Muscle of back (tissue), 13 donors: ENCODE results near the gene KCTD4. TPM values are rescaled to one million over a fixed set of nuclear protein-coding genes. Genes with fewer than 3 reads are reported as not detected.
A peak's percentile ranks its signal among the peaks of the same experiment; 100 is the strongest.
"Not testable (repeated sequence)": the region's sequence is repeated elsewhere in the genome, so short reads cannot be mapped to it uniquely, and the experiment has no call there.

Experiments
- DNase-seq, 3 donors: peaks; one replicate each; pipeline versions ENCODE4 v3.0.0 to v3.0.0-alpha.2; 2013
- long read RNA-seq, 9 donors: transcript quantifications; one replicate each; lab custom pipeline, GENCODE V29; 2026
- polyA plus RNA-seq, 10 donors: library from polyadenylated mRNA; unstranded; fragments of 120-200 nt; gene quantifications; one replicate each; pipeline ENCODE4 v1.2.1, GENCODE V29; 2013; ENCODE audit not compliant: insufficient read length in 10 of 10

KCTD4 gene
- polyA plus RNA-seq: under 1 TPM in 5 of 10 donors, not detected in 5; 0.07 to 0.22 (median 0.19) TPM
- long read RNA-seq, donor 1: 0 reads
- long read RNA-seq, donor 2: 0 reads
- long read RNA-seq, donor 3: 0 reads
- long read RNA-seq, donor 4: 0 reads
- long read RNA-seq, donor 5: 0 reads
- long read RNA-seq, donor 6: 0 reads
- long read RNA-seq, donor 7: 0 reads
- long read RNA-seq, donor 8, partial matches to known transcripts: 0 of 28 reads
- long read RNA-seq, donor 8, other reads (novel, unspliced or antisense): 27 of 28 reads
- long read RNA-seq, donor 9: 0 reads

DNA sequence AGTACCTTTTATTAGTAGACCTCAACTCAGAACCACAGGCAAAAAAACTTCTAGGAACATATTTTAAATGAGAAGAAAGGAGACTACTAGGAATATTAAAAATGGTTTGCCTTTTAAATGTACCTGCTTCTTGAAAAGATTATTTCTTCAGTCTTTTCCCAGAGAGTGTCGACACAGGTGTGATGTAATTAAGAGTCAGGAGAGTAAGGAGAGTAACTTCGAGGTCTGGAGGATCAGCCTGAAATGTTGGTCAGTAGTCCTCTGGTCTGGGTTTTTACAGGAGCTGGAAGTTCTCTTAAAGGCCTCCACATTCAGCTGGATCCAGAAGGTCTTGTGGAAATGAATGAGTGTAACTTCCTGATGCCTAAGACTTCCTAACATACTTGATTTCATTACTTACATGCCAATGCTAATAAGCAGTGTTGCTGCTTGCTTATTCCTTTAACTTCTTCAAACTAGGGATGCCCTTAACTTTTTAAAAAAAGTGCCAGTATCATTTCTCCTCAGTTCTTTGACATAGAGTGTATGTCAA lies at the start of gene KCTD4:
Gene KCTD4 (minus strand): TSS at position 345 of the 532 bp plus-strand sequence. CDS start 6,478 bp downstream, outside the sequence.
- no peak for DNase-seq

DNA sequence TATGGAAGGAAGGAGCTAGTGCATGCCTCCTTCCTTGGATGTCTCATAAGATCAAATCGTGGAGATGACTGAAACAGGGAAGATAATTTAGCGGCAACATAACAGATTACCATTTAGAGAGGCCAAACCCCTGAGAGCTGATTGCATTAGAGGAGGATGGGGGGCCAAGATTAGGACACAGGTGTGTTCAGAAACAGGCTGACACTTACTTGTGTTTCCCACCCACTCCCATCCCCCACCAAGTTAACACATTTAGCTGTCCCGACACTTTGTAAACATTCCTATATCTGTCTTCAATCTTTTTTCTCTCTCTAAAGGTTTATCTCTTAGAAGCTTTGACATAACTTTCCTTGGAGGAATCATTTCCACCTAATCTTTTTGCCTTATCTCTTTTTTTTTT lies 48.8 kb upstream of the KCTD4 start:
- DNase-seq: no peak

DNA sequence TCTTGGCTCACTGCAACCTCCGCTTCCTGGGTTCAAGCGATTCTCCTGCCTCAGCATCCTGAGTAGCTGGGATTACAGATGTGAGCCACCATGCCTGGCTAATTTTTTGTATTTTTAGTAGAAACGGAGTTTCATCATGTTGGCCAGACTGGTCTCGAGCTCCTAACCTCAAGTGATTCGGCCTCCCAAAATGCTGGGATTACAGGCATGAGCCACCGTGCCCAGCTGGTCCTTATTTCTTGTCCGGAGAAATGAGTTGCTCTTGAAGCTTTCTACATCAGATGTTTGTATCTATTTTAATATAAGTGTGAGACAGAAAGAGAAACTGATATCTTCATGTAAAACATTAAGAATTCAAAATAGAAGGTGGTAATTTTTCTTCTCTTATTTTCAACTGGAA lies 43.9 kb upstream of the KCTD4 start:
- DNase-seq: not testable (repeated sequence)

- no peak for DNase-seq
Observed at GRCh38 chr13:45243077-45243476, 42.2 kb upstream of the KCTD4 start.

DNA sequence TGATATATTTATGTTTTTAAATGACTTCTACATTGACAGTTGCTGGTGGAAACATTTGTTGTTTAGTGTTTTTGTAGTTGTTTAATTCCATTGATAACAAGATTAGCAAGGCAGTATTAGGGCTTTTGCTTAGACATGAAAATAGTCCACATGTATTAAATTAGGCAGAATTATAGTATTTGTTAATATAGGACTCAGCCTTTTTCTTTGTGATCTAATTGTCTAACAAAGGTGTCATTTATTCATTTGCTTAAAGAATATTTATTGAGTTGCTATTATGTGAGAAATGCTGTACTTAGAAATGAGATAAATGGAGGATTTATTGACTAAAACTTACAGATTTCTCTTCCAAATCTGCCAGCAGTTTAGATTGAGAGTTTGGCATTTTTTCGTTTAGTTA lies 41.7 kb upstream of the KCTD4 start:
- DNase-seq: no peak

GRCh38 chr13:45242070-45242469 lies 41.2 kb upstream of the KCTD4 start:
- DNase-seq: peak in 2 of 3 donors; percentile 22 to 45

- DNase-seq: no peak
Observed at GRCh38 chr13:45240143-45240542, 39.3 kb upstream of the KCTD4 start.

- no peak for DNase-seq
Observed at GRCh38 chr13:45238945-45239795, 38.3 kb upstream of the KCTD4 start.

- no peak for DNase-seq
Observed at GRCh38 chr13:45232591-45232990, 31.7 kb upstream of the KCTD4 start.

GRCh38 chr13:45231722-45232121 lies 30.9 kb upstream of the KCTD4 start:
- DNase-seq: peak in 1 of 3 donors; percentile 32

DNA sequence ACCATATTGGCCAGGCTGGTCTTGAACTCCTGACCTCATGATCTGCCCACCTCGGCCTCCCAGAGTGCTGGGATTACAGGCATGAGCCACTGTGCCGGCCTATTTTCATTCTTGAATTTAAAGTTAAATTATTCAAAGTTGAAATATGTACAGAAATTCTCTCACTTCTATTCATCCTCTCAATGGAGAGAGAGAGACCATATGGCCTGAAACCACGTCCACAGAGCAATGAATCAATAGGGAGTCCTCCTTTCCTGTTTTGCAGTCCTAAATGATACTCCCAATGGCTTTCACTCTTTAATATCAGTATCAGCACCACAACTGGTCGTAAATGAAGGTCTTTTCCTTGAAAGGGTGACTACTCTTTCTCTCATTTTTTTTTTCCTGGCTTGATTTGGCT lies 30.5 kb upstream of the KCTD4 start:
- no peak for DNase-seq

GRCh38 chr13:45229172-45229571 lies 28.3 kb upstream of the KCTD4 start:
- no peak for DNase-seq

- DNase-seq: no peak
Observed at GRCh38 chr13:45228002-45228401, 27.2 kb upstream of the KCTD4 start.

DNA sequence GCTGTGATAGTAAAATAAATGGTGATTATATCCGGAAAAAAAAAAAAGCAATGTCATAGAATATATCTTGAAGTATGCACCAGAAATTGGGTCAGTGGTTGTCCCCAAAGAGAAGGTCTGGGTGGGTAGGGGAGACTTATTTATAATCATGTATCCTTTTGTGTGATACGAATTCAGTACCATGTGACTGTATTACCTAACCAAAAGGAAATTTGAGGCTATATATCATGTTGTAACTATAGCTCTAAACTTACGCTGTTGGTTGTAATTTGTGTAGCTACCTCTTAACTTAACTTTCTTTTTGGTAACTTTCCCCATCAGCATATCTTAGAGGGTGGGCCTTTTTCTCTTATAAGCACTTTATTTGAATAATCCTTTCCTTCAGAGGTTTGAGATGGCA lies 25.2 kb upstream of the KCTD4 start:
- no peak for DNase-seq

DNA sequence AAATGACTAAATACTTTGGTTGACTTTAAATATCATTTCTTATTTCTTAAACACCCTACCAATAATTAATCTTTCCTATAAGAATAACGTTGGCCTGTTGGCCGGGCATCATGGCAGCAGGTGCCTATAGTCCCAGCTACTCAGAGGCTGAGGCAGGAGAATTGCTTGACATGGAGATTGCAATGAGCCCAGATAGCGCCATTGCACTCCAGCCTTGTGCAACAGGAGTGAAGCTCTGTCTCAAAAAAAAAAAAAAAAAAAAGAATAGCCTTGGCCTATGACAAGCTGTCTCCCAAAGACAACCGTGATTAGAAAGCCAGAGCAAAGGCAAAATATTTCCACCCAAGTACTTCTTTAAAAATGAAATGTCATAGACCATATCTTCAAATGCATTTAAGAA lies 24.5 kb upstream of the KCTD4 start:
- no peak for DNase-seq

- DNase-seq: no peak
Observed at GRCh38 chr13:45224176-45224575, 23.3 kb upstream of the KCTD4 start.

DNA sequence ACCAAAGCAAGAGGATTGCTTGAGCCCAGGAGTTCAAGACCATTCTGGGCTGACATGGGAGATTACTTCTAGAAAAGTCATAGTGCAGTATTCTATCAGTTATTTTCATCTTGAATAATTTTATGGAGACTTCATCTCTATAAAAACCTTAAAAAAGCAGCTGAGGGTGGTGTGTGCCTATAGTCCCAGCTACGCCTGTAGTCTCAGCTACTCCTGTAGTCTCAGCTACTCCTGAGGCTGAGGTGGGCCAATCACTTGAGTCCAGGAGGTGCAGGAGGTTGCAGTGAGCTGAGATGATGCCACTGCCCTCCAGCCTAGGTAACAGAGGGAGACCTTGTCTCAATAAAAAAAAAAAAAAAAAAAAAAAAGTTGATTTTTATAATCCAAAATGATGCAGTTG lies 22.1 kb upstream of the KCTD4 start:
- no peak for DNase-seq

- DNase-seq: no peak
Observed at GRCh38 chr13:45222516-45222915, 21.7 kb upstream of the KCTD4 start.

- no peak for DNase-seq
Observed at GRCh38 chr13:45220403-45220802, 19.6 kb upstream of the KCTD4 start.

- no peak for DNase-seq
Observed at GRCh38 chr13:45219938-45220375, 19.1 kb upstream of the KCTD4 start.

GRCh38 chr13:45219123-45219891 lies 18.5 kb upstream of the KCTD4 start:
- no peak for DNase-seq

- DNase-seq: no peak
Observed at GRCh38 chr13:45218689-45219088, 17.8 kb upstream of the KCTD4 start.
